DMS 273 (cell line): ENCODE results near the gene TUT1.
A peak's percentile ranks its signal among the peaks of the same experiment; 100 is the strongest.
"Not testable (repeated sequence)": the region's sequence is repeated elsewhere in the genome, so short reads cannot be mapped to it uniquely, and the experiment has no call there.

Experiments used
- DNase-seq: peaks from one replicate; lab custom pipeline; 2025; ENCODE audit not compliant: unreplicated experiment; lab: John Stamatoyannopoulos, UW

Gene TUT1, protein sequence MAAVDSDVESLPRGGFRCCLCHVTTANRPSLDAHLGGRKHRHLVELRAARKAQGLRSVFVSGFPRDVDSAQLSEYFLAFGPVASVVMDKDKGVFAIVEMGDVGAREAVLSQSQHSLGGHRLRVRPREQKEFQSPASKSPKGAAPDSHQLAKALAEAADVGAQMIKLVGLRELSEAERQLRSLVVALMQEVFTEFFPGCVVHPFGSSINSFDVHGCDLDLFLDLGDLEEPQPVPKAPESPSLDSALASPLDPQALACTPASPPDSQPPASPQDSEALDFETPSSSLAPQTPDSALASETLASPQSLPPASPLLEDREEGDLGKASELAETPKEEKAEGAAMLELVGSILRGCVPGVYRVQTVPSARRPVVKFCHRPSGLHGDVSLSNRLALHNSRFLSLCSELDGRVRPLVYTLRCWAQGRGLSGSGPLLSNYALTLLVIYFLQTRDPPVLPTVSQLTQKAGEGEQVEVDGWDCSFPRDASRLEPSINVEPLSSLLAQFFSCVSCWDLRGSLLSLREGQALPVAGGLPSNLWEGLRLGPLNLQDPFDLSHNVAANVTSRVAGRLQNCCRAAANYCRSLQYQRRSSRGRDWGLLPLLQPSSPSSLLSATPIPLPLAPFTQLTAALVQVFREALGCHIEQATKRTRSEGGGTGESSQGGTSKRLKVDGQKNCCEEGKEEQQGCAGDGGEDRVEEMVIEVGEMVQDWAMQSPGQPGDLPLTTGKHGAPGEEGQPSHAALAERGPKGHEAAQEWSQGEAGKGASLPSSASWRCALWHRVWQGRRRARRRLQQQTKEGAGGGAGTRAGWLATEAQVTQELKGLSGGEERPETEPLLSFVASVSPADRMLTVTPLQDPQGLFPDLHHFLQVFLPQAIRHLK

GRCh38 chr11:62591448-62592145 lies at the start of gene TUT1:
TUT1 (minus strand) TSS chr11:62591523; CDS start chr11:62591485, 38 bp downstream.
- DNase-seq: peak; percentile 99

DNA sequence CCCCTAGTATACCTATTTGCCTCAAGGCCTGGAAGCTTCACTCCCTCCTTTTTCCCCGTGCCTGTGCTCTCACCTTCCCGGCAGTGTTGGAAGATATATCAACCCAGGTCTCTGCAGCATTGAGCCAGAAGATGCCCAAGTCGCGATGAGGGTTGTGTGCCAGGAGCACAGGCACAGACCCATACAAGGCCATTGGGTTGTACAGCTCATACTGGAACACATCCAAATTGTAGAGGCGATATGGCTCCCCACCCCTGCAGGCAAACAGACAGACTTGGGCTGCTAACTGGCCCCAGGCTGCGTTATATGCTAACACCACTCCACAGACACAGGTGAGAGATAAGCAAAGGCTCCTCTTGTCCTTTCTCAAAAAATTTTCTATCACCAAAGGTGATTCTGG lies 41.2 kb upstream of the TUT1 start:
- DNase-seq: no peak

GRCh38 chr11:62627713-62628112 lies 36.4 kb upstream of the TUT1 start:
- no peak for DNase-seq

DNA sequence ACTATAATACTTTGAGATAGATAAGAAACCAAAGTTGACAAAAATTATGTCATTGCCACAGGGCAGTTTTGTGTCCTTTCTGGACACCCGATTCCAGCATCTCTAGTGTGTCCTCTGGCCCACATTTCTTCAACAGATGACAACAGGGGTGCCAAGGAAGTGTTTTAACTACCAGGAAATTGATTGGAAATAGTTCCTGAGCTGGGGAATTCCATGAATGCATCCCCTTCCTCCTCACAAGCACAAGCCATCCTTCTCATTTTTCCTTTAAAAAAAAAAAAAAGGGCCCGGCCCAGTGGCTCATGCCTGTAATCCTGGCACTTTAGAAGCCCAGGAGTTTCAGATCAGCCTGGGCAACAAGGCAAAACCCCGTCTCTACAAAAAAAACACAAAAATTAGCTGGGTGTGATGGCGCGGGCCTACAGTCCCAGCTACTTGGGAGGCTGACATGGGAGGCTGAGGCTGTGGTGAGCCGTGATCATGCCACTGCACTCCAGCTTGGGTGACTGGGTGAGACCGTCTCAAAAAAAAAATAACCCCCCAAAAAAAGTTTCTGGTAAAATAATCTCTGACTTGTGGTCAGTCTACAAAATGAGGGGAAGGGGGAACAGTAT lies 31.3 kb upstream of the TUT1 start:
- DNase-seq: no peak

DNA sequence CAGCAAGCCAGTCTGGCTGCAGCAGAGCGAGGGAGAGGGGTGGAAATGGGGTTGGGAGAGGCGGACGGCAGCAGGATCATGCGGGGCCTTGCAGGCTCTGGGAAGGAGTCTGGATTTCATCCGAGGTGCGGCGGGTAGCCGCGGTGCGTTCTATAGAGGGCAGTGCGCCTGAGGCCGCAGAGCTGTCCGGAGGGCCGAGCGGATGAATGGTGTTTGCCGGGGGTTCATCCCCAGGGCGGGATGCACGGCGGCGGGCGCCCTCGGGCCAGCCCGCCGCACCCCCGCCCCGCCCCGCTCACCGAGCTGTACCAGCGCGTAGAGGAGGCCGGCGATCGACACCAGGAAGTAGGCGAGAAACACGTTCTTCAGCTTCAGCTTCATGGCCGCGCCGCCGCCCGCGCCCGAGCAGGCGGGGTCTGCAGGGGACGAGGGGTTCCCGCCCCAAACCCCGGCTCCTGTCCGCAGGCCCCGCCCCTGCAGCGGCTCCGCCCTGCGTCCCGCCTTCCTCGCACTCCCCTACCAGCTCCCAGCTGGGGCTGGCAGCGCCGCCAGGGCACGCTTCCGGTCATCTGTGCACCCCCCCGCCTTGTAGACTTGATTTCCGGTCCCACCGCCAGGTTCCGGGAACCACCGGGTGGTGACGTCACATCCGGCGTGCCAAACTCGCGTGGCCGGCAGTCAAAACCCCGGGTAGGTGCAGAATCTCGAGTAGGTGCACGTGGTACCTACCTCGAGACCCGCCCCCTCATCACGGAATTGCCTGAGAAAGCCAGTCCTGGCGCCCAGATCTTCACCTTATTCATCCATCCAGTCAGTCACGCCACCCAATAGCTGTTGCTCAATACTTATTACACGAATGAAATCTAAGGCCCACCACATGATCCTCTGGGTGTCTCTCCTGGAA lies 30.5 kb upstream of the TUT1 start, which contains the start of gene B3GAT3:
Gene B3GAT3 (minus strand): TSS at position 420 of the 904 bp plus-strand sequence. CDS start 39 bp downstream, at position 381.
- peak; percentile 96 for DNase-seq

DNA sequence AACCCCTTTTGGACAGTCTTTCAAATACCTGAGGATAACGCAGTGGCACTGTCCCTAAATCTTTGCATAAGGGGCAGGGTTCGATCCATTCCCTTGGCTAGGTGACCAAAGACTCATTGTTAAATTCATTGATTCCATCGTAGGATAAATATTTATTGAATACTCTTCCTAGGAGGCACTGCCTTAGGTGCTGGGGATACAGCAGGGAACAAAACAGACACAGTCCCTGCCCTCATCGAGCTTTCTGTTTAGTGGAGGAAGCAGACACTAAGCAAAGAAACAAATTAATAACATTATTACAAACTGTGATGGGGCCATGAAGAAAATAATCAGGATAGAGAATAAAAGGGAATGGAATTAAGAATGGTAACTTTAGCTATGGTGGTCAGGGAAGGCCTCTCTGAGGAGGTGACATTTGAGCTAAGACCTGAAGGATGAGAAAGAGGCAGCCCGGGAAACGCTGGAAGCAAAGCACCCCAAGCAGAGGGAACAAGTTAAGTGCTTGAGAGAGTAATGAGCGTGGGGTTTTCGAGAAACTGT lies 29.8 kb upstream of the TUT1 start:
- DNase-seq: no peak

DNA sequence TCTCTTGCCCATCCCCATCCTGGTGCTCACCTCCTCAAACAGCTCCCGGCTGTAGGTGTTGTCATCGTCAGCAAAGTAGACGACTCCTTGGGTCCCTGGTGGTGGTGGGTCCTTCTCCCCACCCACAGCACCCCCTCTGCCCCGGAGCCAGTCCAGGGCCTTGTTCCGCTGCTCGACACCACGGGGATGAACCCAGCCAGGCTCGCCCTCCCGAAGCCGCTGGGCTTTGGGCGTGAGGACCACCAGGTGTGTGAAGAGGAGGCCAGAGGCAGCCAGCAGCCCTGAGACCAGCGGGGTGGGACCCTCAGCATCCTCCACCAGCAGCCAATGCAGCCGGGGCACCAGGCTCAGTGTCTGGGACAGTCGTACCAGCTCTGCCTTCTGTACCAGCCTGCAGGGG lies 25.6 kb upstream of the TUT1 start:
- not testable (repeated sequence) for DNase-seq

GRCh38 chr11:62615521-62615920 lies 24.2 kb upstream of the TUT1 start:
- no peak for DNase-seq

GRCh38 chr11:62614275-62614674 lies 23.0 kb upstream of the TUT1 start:
- no peak for DNase-seq

DNA sequence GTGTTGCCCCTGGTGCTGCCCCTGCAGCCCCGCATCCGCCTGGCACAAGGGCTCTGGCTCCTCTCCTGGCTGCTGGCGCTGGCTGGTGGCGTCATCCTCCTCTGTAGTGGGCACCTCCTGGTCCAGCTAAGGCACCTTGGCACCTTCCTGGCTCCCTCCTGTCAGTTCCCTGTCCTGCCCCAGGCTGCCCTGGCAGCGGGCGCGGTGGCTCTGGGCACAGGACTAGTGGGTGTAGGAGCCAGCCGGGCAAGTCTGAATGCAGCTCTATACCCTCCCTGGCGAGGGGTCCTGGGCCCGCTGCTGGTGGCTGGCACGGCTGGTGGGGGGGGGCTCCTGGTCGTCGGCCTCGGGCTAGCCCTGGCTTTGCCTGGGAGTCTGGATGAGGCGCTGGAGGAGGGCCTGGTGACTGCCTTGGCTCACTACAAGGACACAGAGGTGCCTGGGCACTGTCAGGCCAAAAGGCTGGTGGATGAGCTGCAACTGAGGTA lies 22.0 kb upstream of the TUT1 start:
- DNase-seq: no peak

DNA sequence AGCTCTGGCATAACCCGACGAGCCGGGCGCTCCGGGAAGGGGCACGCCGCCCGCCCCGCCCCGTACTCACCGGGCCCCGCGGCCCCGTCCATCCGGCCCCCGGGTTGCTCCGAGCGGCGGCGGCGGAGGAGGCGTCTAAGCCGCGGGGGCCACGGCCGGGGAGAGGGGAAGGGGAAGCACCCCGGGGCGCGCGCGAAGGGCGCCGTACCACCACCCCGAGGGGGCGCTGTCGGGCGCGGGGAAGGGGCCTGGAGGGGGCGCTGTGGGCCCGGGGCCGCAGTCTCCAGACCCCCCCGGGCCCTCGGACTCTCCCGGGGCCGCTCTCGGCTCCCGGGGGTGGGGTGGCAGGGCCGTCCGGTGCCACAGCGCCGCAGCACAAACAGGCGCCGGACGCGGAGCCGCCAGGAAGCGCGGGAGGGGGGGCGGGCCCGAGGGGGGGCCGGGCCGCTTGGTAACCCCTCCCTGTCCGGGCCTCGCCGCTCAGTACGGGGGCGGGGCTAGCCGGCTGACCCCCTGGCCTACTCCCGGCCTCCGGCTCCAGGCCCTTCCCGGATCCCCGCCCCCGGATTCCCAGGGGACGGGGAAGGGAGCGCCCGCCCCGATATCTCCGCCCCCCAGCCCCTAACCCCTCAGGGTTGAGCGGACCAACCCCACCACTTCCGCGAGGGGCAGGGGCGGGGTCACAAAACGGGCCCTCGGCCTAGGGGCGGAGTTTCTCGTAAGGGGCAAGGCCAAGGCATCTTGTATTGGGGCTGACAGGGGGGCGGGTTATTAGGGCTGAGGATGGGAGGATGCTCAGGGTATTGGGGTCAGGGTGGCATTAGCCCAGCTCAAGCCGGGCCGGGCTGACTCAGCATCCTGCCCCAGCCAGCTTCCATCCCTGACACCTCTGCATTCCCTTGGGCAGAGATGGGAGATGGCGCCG lies 21.3 kb upstream of the TUT1 start, which contains the start of the genes EML3 and ROM1:
Gene EML3 (minus strand): TSS at position 410 of the 925 bp plus-strand sequence. CDS start 318 bp downstream, at position 92.
Gene ROM1 (plus strand): TSS at position 892 of the 925 bp plus-strand sequence. CDS start 25 bp downstream, at position 917.
- peak; percentile 87 for DNase-seq

- peak; percentile 67 for DNase-seq
Observed at GRCh38 chr11:62611705-62612365, 20.5 kb upstream of the TUT1 start.

GRCh38 chr11:62610814-62611704 lies 19.7 kb upstream of the TUT1 start:
- no peak for DNase-seq

- DNase-seq: no peak
Observed at GRCh38 chr11:62610403-62610802, 19.1 kb upstream of the TUT1 start.

DNA sequence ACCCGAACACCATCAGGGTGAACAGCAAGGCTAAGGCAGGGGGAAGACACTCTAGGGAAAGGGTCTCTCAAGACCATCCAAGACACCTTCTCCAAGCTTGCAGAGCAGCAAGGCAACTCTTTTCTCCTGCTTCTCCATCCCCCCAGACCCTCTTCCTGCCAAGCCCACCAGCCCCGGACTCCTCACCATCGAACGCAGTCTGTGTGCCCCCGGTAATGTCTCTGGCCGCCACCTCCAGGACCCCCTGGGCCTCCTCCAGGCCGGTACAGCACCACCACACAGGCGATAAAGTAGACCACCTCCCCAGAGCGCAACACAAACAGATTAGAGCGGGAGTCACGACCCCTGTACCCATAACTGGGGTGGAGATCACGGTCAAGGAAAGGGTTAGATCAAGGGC lies 17.5 kb upstream of the TUT1 start:
- DNase-seq: no peak

- peak; percentile 29 for DNase-seq
Observed at GRCh38 chr11:62607714-62608113, 16.4 kb upstream of the TUT1 start.
